Astrocyte (in vitro differentiated cells and primary cell): ENCODE measurements around the gene ANK3. TPM values are rescaled to one million over a fixed set of nuclear protein-coding genes. Genes with fewer than 3 reads are reported as not detected.

ENCODE experiments used
- DNase-seq: peaks from one replicate; pipeline ENCODE4 v3.0.0-alpha.2; 2010; ENCODE audit warnings: low read depth
- FAIRE-seq: peaks from 2 replicates; lab custom pipeline; 2011; peaks lifted over from hg19 to GRCh38; lab: Jason Lieb, UNC
- H2AFZ ChIP-seq: 2 replicates; pipeline ENCODE4 v1.6.0; 2012; ENCODE audit warnings: low read depth, low read length, inconsistent platforms
- H3K27ac ChIP-seq: 2 replicates; pipeline ENCODE4 v1.5.1; 2011; ENCODE audit warnings: low read depth, low read length, inconsistent platforms
- H3K27me3 ChIP-seq: 2 replicates; pipeline ENCODE4 v1.6.0; 2011; ENCODE audit warnings: low read length, inconsistent platforms; ENCODE audit not compliant: insufficient read depth
- H3K36me3 ChIP-seq: 2 replicates; pipeline ENCODE4 v1.5.1; 2011; ENCODE audit warnings: low read length, inconsistent platforms; ENCODE audit not compliant: insufficient read depth
- H3K4me1 ChIP-seq: 2 replicates; pipeline ENCODE4 v1.5.1; 2011; ENCODE audit warnings: low read length, inconsistent platforms; ENCODE audit not compliant: insufficient read depth
- H3K4me2 ChIP-seq: 2 replicates; pipeline ENCODE4 v1.6.0; 2012; ENCODE audit warnings: low read length, inconsistent platforms
- H3K4me3 ChIP-seq: 2 replicates; pipeline ENCODE4 v1.5.1; 2011; ENCODE audit warnings: low read depth, mild to moderate bottlenecking, low read length, inconsistent platforms; ENCODE audit not compliant: insufficient read depth
- H3K79me2 ChIP-seq: 2 replicates; pipeline ENCODE4 v1.6.0; 2012; ENCODE audit warnings: mild to moderate bottlenecking, low read length, inconsistent platforms; ENCODE audit not compliant: insufficient read depth
- H3K9ac ChIP-seq: 2 replicates; pipeline ENCODE4 v1.6.0; 2012; ENCODE audit warnings: mild to moderate bottlenecking, low read length, inconsistent platforms
- H3K9me3 ChIP-seq: 2 replicates; pipeline ENCODE4 v1.5.1; 2012; ENCODE audit warnings: low read depth, mild to moderate bottlenecking, low read length, inconsistent platforms; ENCODE audit not compliant: insufficient read depth
- H4K20me1 ChIP-seq: 2 replicates; pipeline ENCODE4 v1.6.0; 2012; ENCODE audit warnings: low read length, inconsistent platforms; ENCODE audit not compliant: insufficient read depth
- H3K27ac Mint-ChIP-seq: one replicate; pipeline ENCODE4 v1.8.0; 2021; ENCODE audit warnings: mild to moderate bottlenecking, mixed read lengths; ENCODE audit not compliant: unreplicated experiment
- H3K27me3 Mint-ChIP-seq: one replicate; pipeline ENCODE4 v1.8.0; 2021; ENCODE audit warnings: low read depth, mixed read lengths; ENCODE audit not compliant: unreplicated experiment
- H3K36me3 Mint-ChIP-seq: one replicate; pipeline ENCODE4 v1.8.0; 2021; ENCODE audit warnings: low read depth, mixed read lengths; ENCODE audit not compliant: unreplicated experiment
- H3K4me1 Mint-ChIP-seq: one replicate; pipeline ENCODE4 v1.8.0; 2021; ENCODE audit warnings: low read depth, mixed read lengths; ENCODE audit not compliant: unreplicated experiment
- H3K4me3 Mint-ChIP-seq: one replicate; pipeline ENCODE4 v1.8.0; 2021; ENCODE audit warnings: mild to moderate bottlenecking, moderate library complexity, mixed read lengths; ENCODE audit not compliant: unreplicated experiment
- H3K9me3 Mint-ChIP-seq: one replicate; pipeline ENCODE4 v1.8.0; 2021; ENCODE audit warnings: mild to moderate bottlenecking, mixed read lengths; ENCODE audit not compliant: unreplicated experiment
- EZH2 ChIP-seq: IDR thresholded peaks from 2 replicates; pipeline ENCODE4 v1.6.1; 2012; ENCODE audit warnings: mild to moderate bottlenecking, low read length, inconsistent platforms; ENCODE audit not compliant: insufficient read depth
- total RNA-seq: library from RNA; stranded (reverse); gene quantifications from 2 replicates; pipeline ENCODE4 v1.2.1, GENCODE V29; 2021
- TF ChIP-seq, protein P1 (sequence below): IDR thresholded peaks from 2 replicates; pipeline ENCODE4 v1.5.1; 2011; ENCODE audit warnings: low read depth, mild to moderate bottlenecking, inconsistent platforms, low read length, moderate library complexity; ENCODE audit not compliant: insufficient read depth

Gene ANK3
- total RNA-seq, 1 donor from 2014 or later, result 21.1 TPM

DNA sequence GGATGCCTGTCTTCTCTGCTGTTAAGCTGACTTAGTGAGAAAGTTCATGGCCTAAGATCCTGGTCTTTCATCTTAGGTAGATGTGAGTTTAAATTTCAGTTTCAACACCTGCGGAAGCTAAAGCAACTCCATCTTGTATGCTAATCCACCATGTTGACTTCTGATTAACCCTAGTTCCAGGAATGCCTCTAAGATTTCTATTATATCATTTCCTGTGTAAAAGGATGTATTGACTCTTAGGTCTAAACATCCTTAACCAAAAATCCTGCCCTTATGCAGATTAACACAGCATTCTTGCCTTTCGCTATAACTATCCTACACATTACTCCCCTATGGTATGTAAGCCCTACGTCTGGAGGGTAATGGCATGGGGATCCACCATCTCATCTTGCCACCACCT lies 388.9 kb downstream of the ANK3 start:
- TF ChIP-seq, protein P1, sequence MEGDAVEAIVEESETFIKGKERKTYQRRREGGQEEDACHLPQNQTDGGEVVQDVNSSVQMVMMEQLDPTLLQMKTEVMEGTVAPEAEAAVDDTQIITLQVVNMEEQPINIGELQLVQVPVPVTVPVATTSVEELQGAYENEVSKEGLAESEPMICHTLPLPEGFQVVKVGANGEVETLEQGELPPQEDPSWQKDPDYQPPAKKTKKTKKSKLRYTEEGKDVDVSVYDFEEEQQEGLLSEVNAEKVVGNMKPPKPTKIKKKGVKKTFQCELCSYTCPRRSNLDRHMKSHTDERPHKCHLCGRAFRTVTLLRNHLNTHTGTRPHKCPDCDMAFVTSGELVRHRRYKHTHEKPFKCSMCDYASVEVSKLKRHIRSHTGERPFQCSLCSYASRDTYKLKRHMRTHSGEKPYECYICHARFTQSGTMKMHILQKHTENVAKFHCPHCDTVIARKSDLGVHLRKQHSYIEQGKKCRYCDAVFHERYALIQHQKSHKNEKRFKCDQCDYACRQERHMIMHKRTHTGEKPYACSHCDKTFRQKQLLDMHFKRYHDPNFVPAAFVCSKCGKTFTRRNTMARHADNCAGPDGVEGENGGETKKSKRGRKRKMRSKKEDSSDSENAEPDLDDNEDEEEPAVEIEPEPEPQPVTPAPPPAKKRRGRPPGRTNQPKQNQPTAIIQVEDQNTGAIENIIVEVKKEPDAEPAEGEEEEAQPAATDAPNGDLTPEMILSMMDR, result no peak
- no peak for TF ChIP-seq EZH2
- no peaks in the 10 kb centered on the region for H3K36me3 ChIP-seq
- Mint-ChIP-seq H3K36me3 (no peaks in the 10 kb centered on the region), H3K27me3 (no peaks in the 10 kb centered on the region), H3K4me3 (no peak overlapping the region), H3K9me3 (no peaks in the 10 kb centered on the region), H3K4me1 (no peaks in the 10 kb centered on the region), H3K27ac (no peak overlapping the region)
- no peak overlapping the region for H3K4me2 ChIP-seq
- H3K4me3 ChIP-seq, result no peak overlapping the region
- H3K27ac ChIP-seq, result no peak overlapping the region
- H3K9me3 ChIP-seq, result no peaks in the 10 kb centered on the region
- FAIRE-seq (no peak), DNase-seq (no peak)
- H3K4me1 ChIP-seq, result no peaks in the 10 kb centered on the region
- no peaks in the 10 kb centered on the region for H4K20me1 ChIP-seq
- no peak overlapping the region for H2AFZ ChIP-seq
- H3K9ac ChIP-seq, result no peak overlapping the region
- no peaks in the 10 kb centered on the region for H3K79me2 ChIP-seq
- H3K27me3 ChIP-seq, result no peaks in the 10 kb centered on the region

DNA sequence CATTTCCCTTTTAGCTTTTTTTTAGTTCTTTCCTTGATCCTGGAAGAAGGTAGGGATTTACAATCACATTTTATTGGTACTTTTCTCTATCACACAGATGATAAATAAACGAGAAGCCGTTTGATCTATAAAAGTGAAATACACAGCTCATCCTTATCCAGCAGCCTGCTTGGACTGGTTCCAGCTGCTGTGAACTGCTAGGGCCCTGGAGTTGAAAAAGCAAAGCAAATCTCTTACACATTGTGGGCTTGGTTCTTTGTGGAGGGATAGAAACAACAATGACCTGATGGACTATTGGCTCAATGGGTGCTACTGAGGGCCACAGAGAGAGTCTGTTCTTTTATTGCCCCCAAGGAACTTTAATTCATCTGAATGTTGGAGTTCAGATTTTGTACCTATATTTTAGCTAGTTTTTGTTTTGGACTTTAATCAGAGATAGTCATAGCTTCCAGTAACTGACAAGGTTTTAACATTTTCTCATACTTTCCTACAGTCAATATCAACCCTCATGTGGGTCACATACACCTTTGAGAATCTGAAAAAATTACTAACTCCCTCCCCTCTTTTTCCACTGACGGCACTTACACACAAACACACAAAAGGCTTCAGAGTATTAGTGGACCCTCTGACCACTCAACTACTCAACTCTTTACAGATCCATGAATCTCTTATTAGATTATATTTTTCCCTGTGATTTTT lies 391.7 kb downstream of the ANK3 start:
- no peaks in the 10 kb centered on the region for H3K36me3 Mint-ChIP-seq
- no peaks in the 10 kb centered on the region for H3K9me3 ChIP-seq
- no peak overlapping the region for H3K4me2 ChIP-seq
- no peaks in the 10 kb centered on the region for H3K36me3 ChIP-seq
- H3K4me1 Mint-ChIP-seq, result no peaks in the 10 kb centered on the region
- H3K4me3 ChIP-seq, result no peak overlapping the region
- H3K79me2 ChIP-seq, result no peaks in the 10 kb centered on the region
- H4K20me1 ChIP-seq, result no peaks in the 10 kb centered on the region
- TF ChIP-seq EZH2, result no peak
- TF ChIP-seq, protein P1, result no peak
- FAIRE-seq (no peak), DNase-seq (no peak)
- no peak overlapping the region for H3K27ac ChIP-seq
- H3K27me3 Mint-ChIP-seq, result no peaks in the 10 kb centered on the region
- no peaks in the 10 kb centered on the region for H3K4me1 ChIP-seq
- no peaks in the 10 kb centered on the region for H3K9me3 Mint-ChIP-seq
- no peak overlapping the region for H3K27ac Mint-ChIP-seq
- H2AFZ ChIP-seq, result no peak overlapping the region
- H3K4me3 Mint-ChIP-seq, result no peak overlapping the region
- no peak overlapping the region for H3K9ac ChIP-seq
- H3K27me3 ChIP-seq, result no peaks in the 10 kb centered on the region

DNA sequence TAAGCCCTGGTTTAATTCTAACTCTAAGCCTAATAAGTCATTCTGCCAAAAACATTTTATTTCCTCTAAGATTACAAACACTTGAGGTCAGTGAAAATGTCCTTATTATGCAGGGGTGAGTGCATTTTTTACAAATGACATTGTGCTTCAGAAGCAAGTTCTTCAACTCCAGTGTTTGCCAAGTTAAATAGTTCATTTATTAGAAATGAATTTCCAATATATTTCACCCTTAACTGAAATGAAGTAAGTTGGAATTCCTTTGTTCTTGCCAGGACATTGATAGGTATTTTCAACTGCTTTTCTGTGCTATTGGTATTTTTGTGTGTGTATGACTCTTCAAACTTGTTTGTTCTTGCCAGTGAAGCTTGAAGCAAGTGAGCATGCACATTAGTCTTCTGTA lies 393.8 kb downstream of the ANK3 start:
- Histone ChIP-seq H3K4me3 (no peak overlapping the region), H3K27ac (no peak overlapping the region), H3K9ac (no peak overlapping the region), H4K20me1 (no peaks in the 10 kb centered on the region), H3K36me3 (no peaks in the 10 kb centered on the region), H3K4me2 (no peak overlapping the region), H2AFZ (no peak overlapping the region), H3K9me3 (no peaks in the 10 kb centered on the region), H3K27me3 (no peaks in the 10 kb centered on the region), H3K4me1 (no peaks in the 10 kb centered on the region), H3K79me2 (no peaks in the 10 kb centered on the region)
- no peak overlapping the region for H3K27ac Mint-ChIP-seq
- no peak for TF ChIP-seq EZH2
- TF ChIP-seq, protein P1, result no peak
- H3K36me3 Mint-ChIP-seq, result no peaks in the 10 kb centered on the region
- H3K9me3 Mint-ChIP-seq, result no peaks in the 10 kb centered on the region
- H3K4me3 Mint-ChIP-seq, result no peak overlapping the region
- H3K27me3 Mint-ChIP-seq, result no peaks in the 10 kb centered on the region
- DNase-seq (peak; percentile 43), FAIRE-seq (no peak)
- H3K4me1 Mint-ChIP-seq, result peaks cover 4% of the 10 kb centered on the region
